Epithelial cell of proximal tubule (primary cell): ENCODE results near the gene SELL. TPM values are rescaled to one million over a fixed set of nuclear protein-coding genes. Genes with fewer than 3 reads are reported as not detected.
"Not testable (repeated sequence)": the region's sequence is repeated elsewhere in the genome, so short reads cannot be mapped to it uniquely, and the experiment has no call there.

Source experiments
- DNase-seq: peaks from one replicate; pipeline ENCODE4 v3.0.0-alpha.2; 2011; ENCODE audit warnings: low read depth
- H3K4me3 ChIP-seq: 2 replicates; pipeline ENCODE4 v1.5.1; 2011; ENCODE audit warnings: low read depth, mild to moderate bottlenecking, low read length
- total RNA-seq: library from RNA; depleted of rRNA; stranded (reverse); fragments of >200 nt; gene quantifications from 2 replicates; pipeline ENCODE4 v1.2.3, GENCODE V29; 2015
- TF ChIP-seq, protein P1 (sequence below): conservative IDR thresholded peaks from 2 replicates; pipeline ENCODE4 v1.5.1; 2012; ENCODE audit warnings: low read depth, mild to moderate bottlenecking, low read length

Gene SELL
- total RNA-seq, 1 donor from 2014 or later = not detected

DNA sequence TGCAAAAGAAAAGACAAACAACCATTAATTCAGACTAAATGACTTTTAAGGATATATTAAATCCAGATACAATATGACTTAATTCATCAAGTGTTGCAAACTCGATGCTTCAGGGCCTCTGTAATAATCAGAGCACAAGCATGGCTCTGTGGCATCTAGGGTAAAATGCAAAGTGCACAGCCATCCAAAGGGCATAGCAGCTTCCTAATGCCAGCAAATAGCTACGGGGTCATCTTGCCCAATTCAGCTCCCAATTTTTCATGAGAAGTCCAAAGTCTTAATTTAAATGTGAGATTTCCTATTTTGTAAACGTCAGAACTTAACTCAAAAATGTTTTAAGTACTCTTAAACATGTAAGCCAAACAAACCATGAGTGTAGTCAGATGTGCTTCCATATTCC, 14.5 kb upstream of the SELL start:
- no peak for DNase-seq
- H3K4me3 ChIP-seq = no peak overlapping the region
- TF ChIP-seq, protein P1, sequence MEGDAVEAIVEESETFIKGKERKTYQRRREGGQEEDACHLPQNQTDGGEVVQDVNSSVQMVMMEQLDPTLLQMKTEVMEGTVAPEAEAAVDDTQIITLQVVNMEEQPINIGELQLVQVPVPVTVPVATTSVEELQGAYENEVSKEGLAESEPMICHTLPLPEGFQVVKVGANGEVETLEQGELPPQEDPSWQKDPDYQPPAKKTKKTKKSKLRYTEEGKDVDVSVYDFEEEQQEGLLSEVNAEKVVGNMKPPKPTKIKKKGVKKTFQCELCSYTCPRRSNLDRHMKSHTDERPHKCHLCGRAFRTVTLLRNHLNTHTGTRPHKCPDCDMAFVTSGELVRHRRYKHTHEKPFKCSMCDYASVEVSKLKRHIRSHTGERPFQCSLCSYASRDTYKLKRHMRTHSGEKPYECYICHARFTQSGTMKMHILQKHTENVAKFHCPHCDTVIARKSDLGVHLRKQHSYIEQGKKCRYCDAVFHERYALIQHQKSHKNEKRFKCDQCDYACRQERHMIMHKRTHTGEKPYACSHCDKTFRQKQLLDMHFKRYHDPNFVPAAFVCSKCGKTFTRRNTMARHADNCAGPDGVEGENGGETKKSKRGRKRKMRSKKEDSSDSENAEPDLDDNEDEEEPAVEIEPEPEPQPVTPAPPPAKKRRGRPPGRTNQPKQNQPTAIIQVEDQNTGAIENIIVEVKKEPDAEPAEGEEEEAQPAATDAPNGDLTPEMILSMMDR = no peak

DNA sequence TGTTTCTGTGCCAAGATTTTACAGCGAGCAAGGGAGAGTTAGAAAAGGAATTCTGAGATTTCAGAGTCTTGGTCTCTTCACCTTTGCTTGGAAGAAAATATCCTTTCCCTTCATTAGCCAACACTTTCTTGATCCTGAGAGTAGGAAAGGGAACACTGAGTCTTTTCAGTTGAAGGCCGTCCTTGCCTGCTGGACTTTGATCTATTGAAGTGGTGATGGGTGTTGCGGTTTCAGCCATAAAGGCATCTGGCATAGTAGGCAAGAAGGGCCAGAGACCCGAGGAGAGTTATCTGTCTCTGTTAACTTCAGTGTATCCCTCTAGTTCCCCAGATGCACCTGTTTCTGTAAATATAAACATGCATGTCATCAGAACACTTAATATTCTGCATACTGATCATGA, 12.7 kb upstream of the SELL start:
- H3K4me3 ChIP-seq = no peak overlapping the region
- no peak for DNase-seq
- TF ChIP-seq, protein P1 = no peak

DNA sequence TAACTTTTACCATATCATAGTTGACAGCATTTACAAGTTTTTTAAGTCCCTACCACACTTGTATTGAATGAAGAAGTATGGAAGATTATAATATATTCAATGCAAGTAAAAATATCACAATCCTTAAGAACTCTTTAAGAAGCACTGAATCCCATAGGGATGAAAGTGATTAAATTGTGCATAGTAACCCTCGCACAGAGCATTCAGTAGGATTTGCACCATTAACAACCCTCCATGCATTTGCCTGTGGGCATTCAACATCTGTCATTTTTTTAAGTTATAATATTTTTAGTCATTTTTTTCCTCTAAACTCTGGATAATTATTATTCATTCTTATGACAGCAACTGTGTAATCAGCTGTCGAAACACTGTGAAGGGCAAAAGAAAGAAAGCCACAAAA, 12.3 kb upstream of the SELL start:
- TF ChIP-seq, protein P1 = no peak
- DNase-seq = no peak
- H3K4me3 ChIP-seq = no peak overlapping the region

DNA sequence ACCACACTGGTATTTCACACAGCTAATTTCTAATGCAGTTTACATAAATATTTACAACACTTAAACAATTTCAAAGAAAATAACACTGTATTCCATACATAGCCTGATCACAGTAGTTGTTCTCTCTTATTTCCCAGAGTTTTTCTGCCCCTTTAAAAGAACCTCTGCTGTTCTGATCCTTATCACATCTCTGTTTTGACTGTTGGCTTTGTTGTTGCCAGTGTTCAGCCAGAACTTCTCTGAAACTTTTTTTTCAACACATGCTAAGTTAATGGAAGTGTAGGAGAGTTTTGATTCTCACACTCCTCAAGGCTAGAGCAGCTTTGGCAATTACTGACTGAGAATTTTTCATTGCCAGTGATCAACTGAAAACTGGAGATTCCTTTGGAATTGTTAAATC, 11.4 kb upstream of the SELL start:
- no peak overlapping the region for H3K4me3 ChIP-seq
- TF ChIP-seq, protein P1 = no peak
- no peak for DNase-seq

DNA sequence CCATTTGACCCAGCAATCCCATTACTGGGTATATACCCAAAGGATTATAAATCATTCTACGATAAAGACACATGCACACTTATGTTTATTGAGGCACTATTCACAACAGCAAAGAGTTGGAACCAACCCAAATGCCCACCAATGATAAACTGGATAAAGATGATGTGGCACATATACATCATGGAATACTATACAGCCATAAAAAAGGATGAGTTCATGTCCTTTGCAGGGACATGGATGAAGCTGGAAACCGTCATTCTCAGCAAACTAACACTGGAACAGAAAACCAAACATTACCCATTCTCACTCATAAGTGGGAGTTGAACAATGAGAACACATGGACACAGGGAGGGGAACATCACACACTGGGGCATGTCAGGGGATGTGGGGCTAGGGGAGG, 3.7 kb upstream of the SELL start:
- H3K4me3 ChIP-seq, DNase-seq: not testable (repeated sequence)

DNA sequence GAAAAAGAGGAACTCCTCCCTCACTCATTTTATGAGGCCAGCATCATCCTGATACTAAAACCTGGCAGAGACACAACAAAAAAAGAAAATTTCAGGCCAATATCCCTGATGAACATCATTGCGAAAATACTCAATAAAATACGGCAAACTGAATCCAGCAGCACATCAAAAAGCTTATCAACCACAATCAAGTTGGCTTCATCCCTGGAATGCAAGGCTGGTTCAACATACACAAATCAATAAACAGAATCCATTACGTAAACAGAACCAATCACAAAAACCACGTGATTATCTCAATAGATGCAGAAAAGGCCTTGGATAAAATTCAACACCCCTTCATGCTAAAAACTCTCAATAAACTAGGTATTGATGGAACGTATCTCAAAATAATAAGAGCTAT, 1.7 kb upstream of the SELL start:
- DNase-seq = not testable (repeated sequence)

DNA sequence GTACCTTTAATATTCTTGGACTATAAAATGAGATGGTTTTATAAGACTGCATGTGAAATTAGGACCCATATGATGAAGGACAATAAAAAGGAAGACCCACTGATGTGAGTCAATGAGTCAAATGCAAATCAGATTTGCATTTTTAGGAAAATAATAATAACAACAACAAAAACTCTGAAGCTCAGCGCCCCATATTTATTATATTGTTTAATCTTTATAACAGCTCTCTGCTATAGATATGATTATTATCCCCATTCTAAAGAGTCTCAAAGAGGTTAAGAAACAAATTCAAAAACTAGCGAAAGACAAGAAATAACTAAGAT, 850 bp upstream of the SELL start:
- H3K4me3 ChIP-seq = no peak overlapping the region
- TF ChIP-seq, protein P1 = no peak
- DNase-seq = no peak

More for the DNA sequence above, 1.7 kb upstream of the SELL start:
- H3K4me3 ChIP-seq = not testable (repeated sequence)

DNA sequence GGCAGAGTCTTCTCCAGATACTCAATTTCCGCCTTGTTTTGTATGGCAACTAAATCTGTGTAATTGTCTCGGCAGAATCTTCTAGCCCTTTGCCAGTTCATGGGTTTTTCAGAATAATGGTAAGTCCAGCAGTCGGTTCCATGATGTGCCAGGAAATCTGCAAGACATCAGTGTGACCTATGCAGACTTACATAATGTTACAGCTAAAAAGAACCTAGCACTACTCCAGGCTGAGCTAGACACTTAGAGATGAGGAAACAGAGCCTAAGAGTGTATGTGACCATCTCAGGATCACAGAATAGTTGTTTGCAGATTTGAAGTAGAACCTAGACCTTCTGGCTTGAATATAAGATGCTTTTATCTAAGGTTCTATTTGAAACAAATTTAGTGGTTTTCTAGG, 2.8 kb downstream of the SELL start:
- DNase-seq = no peak
- TF ChIP-seq, protein P1 = no peak
- no peak overlapping the region for H3K4me3 ChIP-seq
